Measurements from ENCODE around the gene DMTF1. TPM values are rescaled to one million over a fixed set of nuclear protein-coding genes. Genes with fewer than 3 reads are reported as not detected.

Gene DMTF1
- total and polyA plus RNA-seq, 9 of the 15 experiments (the other 6 are each of a cell fraction or from before 2014, with no cell fraction given): 25.7 to 208 (median 74.7) TPM

- TF ChIP-seq REST (IDR thresholded peaks at IDR 0.05; ENCODE audit: borderline replicate concordance): peak; percentile 100
- peak; percentile 47; the same call in 1 of the 2 replicates for TF ChIP-seq REST (CRISPR knock-in tag; IDR thresholded peaks at IDR 0.05; ENCODE audit: low read depth)
- no peak; the same call in 1 of the 2 replicates for TF ChIP-seq ZNF609 (CRISPR knock-in tag; IDR thresholded peaks at IDR 0.05; ENCODE audit: borderline replicate concordance)
- peak; percentile 69 for TF ChIP-seq EP300 (IDR thresholded peaks at IDR 0.05; ENCODE audit: low read length)
- TF ChIP-seq E4F1 (CRISPR knock-in tag; IDR thresholded peaks at IDR 0.05; ENCODE audit: borderline replicate concordance): no peak
- TF ChIP-seq FUS (optimal IDR thresholded peaks at IDR 0.05; ENCODE audit: low read depth, low read length): peak; percentile 86
- TF ChIP-seq JUN (IDR thresholded peaks at IDR 0.05; ENCODE audit: borderline replicate concordance, low read depth, low read length): peak; percentile 30; the same call in 1 of the 2 replicates
- no peak for TF ChIP-seq JUN (CRISPR knock-in tag; IDR thresholded peaks at IDR 0.05; ENCODE audit: borderline replicate concordance)
Observed at GRCh38 chr7:87152112-87152896, at the start of gene DMTF1 (continued).

All from K562 (cell line).